ENCODE measurements around the gene LBR.

Gene LBR

DNA sequence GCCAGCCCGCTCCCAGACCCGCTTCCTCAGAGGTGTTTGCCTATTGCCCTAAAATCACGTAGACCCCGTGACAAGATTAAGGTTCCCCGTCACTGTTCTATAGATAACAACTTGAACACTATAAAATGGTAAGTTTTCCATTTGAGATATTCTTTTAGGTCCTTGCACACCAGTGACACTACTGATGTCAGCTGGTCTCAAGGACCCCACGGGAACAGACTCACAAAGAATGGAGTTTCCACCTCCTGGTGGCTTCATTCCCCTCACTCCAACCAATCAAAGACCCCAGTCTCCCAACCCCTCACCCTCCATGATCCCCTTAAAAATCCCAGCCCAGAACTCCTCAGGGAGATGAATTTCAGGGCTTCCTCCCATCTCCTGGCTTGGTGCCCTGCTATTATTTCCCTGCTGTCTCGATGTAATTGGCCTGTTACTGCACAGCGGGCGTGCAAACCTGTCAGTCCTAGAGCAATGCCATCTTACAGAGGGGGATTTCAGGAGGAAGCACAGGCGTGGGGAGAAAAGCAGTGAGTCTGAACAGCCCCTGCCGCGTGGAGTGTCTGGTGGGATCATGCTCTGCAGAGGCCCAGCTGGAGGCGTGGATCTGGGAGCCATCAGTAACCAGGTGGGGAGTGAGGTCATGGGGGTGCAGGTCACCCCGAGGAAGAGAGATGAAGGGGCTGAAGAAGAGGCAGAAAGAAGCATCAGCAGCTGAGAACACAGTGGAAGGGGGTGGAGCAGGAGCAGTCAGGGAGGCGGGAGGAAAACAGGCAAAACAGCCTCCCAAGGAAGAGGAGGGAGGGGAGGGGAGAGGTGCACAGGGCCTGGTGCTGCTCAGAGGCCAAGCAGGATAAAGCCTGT lies 35.1 kb upstream of the LBR start:
- no peak for DNase-seq

GRCh38 chr1:225462429-225462713 lies 34.5 kb upstream of the LBR start:
- DNase-seq, result no peak

- DNase-seq, result no peak
Measured at GRCh38 chr1:225461533-225462428, 33.9 kb upstream of the LBR start.

- DNase-seq, result peak in 3 of 5 experiments; percentile 32 to 82 (median 79)
Measured at GRCh38 chr1:225460737-225461532, 33.1 kb upstream of the LBR start.

GRCh38 chr1:225460021-225460736 lies 32.3 kb upstream of the LBR start:
- DNase-seq, result peak in 1 of 5 experiments; percentile 24

DNA sequence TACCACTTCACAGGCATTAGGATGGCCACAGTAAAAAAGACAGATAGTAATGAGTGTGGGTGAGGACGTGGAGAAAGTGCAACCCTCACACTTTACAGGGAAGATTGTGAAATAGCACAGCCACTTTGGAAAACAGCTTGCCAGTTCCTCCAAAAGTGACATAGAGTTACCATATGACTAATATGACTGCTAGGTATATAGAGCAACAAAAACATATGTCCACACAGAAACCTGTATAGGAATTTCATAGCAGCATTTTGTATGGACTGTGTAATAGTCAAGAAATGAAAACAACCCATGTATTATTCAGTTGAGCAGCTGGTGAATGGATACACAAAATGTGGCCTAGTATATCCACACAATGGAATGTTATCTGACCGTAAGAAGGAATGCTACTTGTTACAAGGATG lies 30.4 kb upstream of the LBR start:
- DNase-seq, result no peak

GRCh38 chr1:225454733-225455132 lies 26.9 kb upstream of the LBR start:
- peak in 2 of 5 experiments; percentile 39 to 67 for DNase-seq

DNA sequence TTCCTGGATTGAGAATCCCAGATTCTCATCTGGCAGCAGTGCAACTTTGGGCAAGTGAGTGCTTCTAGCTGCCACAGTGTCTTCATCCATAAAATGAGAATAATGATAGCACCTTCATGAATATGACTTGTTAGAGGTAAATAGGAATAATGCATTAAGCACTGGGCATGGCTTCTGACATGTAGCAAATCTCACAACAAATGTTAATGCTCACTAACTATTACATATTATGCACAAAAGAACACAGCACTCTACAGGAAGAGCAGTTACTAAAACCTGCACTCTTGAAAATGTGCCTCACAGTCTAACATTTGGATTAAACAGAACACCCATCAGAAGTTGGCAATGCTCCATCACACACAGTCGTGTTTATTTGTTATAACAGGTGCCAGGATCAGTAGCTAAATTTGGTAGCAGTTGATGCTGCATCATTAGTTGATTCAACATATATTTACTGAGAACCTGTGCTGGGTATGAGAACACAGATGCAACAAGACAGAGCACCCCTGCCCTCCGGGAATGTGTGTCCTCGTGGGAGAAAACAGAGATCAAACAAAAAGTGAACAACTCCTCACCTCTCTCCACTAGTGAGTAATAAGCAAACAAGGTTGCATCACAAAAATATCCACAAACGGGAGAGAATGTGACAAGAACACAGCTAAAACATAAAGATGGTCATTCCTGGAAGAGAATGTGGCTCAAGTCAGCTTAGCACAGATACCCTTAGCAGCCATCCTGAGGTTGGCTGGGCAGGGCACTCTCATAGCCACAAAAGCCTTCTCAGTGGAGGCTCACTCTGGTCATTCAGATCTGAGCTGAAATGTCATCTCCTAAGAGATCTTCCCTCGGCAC lies 26.2 kb upstream of the LBR start:
- DNase-seq, result no peak

DNA sequence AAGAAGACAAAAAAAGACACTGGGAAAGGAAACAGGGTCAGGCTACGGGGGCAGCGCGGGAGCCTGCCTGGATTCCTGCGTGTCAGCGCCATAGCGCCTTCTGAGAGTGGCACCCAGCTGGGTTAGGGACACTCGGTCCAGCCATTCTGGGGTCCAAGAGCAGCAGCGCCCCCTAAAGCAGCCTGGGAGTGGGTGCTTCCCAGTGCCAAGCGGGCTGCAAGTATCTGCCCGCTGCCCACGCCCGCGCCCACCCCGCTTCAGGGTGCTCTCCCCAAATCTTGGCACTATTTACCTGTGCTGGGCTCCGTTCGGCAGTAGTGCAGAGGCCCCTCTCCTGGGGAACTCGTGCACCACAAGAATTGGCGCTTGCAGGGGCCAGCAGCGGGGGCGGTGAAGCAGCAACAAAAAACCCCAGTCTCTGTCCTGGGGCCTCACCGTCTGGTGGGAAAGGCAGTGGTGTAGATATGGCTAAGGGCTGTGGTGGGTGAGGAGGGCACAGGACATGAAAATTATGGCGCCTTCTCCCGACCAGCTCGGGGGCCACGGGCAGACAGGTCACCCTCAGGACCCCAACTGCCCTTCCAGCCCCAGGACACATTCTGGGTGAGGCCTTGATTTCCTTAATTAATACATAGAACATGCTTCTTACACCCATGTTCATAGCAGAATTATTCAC lies 24.1 kb upstream of the LBR start:
- DNase-seq, result no peak

GRCh38 chr1:225451340-225451739 lies 23.5 kb upstream of the LBR start:
- DNase-seq, result no peak

DNA sequence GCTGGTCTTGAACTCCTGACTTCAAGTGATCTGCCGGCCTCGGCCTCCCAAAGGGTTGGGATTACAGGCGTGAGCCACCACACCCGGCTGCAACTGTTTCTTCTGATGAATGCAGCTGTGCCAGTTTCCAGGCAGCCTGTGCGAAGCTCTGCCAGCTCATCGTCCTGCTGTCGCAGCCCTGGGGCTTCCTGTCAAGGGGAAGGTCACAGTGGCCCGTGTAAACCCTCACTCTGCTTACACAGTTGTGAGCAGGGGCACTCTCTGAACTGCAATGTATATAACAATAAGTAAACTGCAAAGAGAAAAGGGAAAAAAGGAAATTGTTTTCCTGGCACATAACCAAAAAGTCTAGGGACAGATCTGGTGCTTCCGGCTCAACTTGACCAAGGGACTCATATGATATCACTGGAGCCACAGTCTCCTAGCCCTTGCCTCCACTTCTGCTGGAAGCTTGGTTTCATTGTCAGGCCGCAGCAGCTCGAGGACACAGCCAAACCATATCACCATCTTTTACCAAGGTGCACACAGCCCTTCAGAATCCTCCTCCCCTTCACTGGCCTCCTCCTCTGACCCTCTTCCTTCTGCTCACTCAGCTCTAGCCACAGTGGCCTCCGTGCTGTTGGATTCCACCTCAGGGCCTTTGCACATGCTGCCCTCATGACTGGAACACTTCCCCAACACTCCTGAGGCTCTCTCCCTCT lies 22.8 kb upstream of the LBR start:
- no peak for DNase-seq

DNA sequence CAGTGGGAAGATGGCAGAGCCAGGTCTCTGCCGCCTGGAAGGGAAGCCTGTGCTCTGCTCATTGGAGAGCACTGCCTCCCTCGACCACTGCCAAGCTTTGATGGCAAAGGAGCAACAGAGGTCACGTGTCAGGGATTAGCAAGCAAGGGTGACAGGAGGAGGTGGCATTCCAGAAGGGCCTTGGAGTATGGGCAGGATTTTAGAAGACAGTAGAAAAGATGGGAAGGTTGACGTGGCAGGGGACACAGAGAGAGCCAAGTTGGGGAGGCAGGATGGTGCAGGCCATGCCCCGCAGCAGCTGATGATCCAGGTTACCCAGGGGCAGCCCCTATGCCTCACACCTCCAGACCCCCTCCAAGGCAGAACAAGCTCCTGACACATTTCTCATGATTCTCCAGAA lies 21.9 kb upstream of the LBR start:
- no peak for DNase-seq

GRCh38 chr1:225449261-225449660 lies 21.4 kb upstream of the LBR start:
- no peak for DNase-seq

DNA sequence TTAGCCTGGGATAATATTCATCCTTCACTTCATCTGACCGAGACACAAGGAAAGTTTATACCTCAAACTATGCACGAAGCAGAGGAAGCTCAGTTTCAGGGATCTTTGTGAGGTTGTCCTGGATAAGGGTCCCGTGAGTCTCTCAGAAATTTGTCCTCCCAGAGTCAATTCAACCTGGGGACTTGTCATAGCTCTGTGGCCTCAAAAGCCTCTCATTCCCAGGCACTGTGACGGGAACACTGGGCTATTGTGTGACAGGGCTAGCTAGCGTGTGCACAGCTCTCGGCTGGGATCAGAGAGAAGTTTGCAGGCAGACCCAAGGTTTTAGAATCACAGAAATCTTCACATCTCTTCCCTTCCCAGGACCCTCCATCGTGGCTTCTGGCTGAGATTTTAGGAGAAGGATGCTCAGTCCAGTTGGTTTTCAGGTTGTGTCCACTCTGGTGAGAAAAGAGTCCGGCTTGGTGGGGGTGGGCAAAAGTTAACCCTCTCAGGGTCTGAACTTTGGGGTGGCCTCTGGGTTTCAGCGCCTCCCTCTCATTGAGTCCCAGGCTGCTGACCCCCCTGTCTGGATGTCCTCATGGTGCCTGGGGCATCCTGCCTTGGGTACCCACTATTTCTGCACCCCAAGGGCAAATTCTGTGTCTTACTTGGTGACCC lies 20.4 kb upstream of the LBR start:
- DNase-seq, result no peak

DNA sequence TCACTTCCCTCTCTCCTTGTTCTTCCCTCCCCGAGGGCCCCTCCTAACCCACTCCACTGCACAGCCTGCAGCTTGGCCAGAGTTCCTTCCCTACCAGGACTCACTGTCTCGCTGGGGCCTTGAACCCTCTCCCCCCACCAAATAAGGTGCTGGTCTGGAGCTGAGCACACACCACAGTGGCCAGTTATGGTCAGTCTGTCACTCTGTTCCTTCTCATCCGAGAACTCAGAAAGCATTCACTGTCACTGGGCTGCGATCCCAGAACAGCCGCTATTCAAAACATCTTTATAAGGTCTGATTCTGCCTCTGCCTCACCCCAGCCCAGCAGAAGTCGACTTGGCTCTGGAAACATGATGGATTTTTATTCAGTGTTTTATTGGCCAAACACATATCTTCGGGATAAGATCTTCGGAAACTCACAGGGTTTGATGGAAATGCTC lies 19.8 kb upstream of the LBR start:
- DNase-seq, result no peak

DNA sequence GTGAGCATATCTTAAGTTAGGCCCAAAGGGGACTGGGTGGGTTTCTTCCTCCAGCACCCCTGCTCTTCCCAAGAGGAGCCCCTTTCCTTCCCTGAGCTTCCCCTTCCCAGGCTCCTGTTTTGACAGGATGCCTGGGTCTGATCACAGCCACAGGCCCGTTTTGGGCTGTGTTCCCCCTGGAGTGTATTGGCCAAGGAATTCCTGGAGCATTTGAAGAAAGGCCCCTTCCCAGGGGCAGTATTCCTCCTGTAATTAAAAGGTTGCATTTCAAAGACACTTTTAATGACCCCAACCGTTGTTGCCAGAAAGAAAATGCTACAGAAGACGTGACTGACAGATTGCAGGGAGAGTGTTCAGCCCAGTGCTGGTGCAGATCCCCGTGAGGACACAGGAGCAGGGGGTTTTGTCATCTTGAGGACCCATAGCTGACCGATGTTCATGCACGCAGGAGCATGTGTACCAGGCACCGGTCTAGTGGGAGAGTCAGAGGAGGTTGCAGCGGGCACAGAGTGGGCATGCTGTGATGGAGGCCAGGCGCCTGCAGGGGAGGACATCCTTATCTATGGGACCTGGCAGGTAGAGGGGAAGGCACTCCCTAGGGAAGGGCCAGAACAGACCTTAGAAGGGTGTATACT lies 19.3 kb upstream of the LBR start:
- no peak for DNase-seq

- no peak for DNase-seq
Measured at GRCh38 chr1:225446595-225446960, 18.7 kb upstream of the LBR start.

GRCh38 chr1:225445639-225446594 lies 18.1 kb upstream of the LBR start:
- DNase-seq, result peak in 1 of 5 experiments; percentile 57
